ENCODE data around the gene MYZAP. TPM values are rescaled to one million over a fixed set of nuclear protein-coding genes. Genes with fewer than 3 reads are reported as not detected.

MYZAP gene
- total and polyA plus RNA-seq, 2 of the 4 experiments (the other 2 are of a cell fraction): not detected

DNA sequence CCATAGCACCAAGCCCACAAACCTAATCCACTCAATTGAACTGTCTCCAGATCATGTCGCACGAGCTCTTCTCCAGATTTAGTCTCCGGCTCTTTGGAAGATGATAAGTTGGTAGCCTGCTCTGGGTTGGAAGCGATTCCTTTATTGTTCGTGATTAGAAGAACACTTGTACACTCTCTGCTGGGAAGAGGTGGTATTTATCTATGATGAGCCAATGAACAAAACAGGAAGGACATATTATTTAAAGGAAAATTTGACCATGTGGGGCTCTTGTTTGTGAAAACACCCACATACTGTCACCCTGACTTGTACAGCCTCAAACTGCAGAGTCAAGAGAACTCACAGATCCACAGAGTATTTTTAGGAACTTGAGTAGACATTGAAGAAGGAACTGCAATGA lies 54.4 kb downstream of the MYZAP start:
- H3K4me1 ChIP-seq (ENCODE audit: control insufficient read depth, insufficient read depth, low read length): no peaks in the 10 kb centered on the region
- H3K18ac ChIP-seq (ENCODE audit: low read depth, low read length): no peak overlapping the region
- H3K9ac ChIP-seq (ENCODE audit: low read depth, low read length): no peak overlapping the region
- no peak overlapping the region for H2BK120ac ChIP-seq (ENCODE audit: low read depth, low read length)
- no peak overlapping the region for H2BK5ac ChIP-seq (ENCODE audit: low read depth, low read length, poor library complexity, severe bottlenecking)
- intact Hi-C loops (cut with micrococcal nuclease) (no loop called here), in situ Hi-C loops (cut with MboI; ENCODE audit: low sequenced_read_pairs) (no loop called here), dilution Hi-C loops (cut with HindIII; ENCODE audit: low sequenced_read_pairs, unreplicated experiment) (no loop called here)
- TF ChIP-seq USF2 (IDR thresholded peaks at IDR 0.05; ENCODE audit: low read depth, low read length) (no peak), MAZ (IDR thresholded peaks at IDR 0.05; ENCODE audit: borderline replicate concordance, low read depth, low read length) (no peak), MXI1 (IDR thresholded peaks at IDR 0.05; ENCODE audit: borderline replicate concordance, low read depth, low read length) (no peak), CHD1 (IDR thresholded peaks at IDR 0.05; ENCODE audit: low read depth, low read length) (no peak), SMC3 (IDR thresholded peaks at IDR 0.05; ENCODE audit: low read depth, low read length) (no peak), BHLHE40 (IDR thresholded peaks at IDR 0.05; ENCODE audit: low read depth, low read length) (no peak), RFX5 (IDR thresholded peaks at IDR 0.05; ENCODE audit: low read depth, low read length) (no peak), FOS (IDR thresholded peaks at IDR 0.05; ENCODE audit: low read depth, low read length) (no peak), CEBPB (IDR thresholded peaks at IDR 0.05; ENCODE audit: low read depth, low read length) (no peak), RAD21 (IDR thresholded peaks at IDR 0.05; ENCODE audit: low read length) (no peak), POLR2A (IDR thresholded peaks at IDR 0.05; ENCODE audit: low read depth, low read length) (no peak), MAFK (IDR thresholded peaks at IDR 0.05; ENCODE audit: low read depth, low read length) (no peak)
- ATAC-seq (ENCODE audit: low read depth) (no peak), DNase-seq (no peak)
- H2AFZ ChIP-seq (replicated peaks; ENCODE audit: low read length, poor library complexity): no peak overlapping the region
- no peak overlapping the region for H2AK5ac ChIP-seq (ENCODE audit: low read depth, low read length)
- no peaks in the 10 kb centered on the region for H3K9me1 ChIP-seq (ENCODE audit: insufficient read depth, low read length)
- H3K56ac ChIP-seq (ENCODE audit: extremely low read depth, insufficient read depth, low read length): no peak overlapping the region
- H3K36me3 ChIP-seq (ENCODE audit: control insufficient read depth, insufficient read depth, low read length): no peaks in the 10 kb centered on the region
- no peaks in the 10 kb centered on the region for H3K9me3 ChIP-seq (ENCODE audit: control insufficient read depth, insufficient read depth, low read length)
- H3K4me2 ChIP-seq (ENCODE audit: low read depth, low read length): no peak overlapping the region
- no peaks in the 10 kb centered on the region for H3K79me1 ChIP-seq (ENCODE audit: low read depth in 1 of 2, low read length in 2 of 2)
- H3K4me3 ChIP-seq (ENCODE audit: insufficient read depth, low read depth, low read length): no peak overlapping the region
- H4K20me1 ChIP-seq (ENCODE audit: insufficient read depth, low read length): no peaks in the 10 kb centered on the region
- H2BK15ac ChIP-seq (ENCODE audit: low read depth, low read length): no peak overlapping the region
- H4K5ac ChIP-seq (ENCODE audit: low read depth, low read length): no peak overlapping the region
- BruUV-seq (replicated peaks): no TSS peak
- ChIA-PET POLR2A (ENCODE audit: unreplicated experiment) (no interaction called here), CTCF (no interaction called here)
- H3K23ac ChIP-seq (ENCODE audit: low read depth, low read length): no peak overlapping the region
- H3K4ac ChIP-seq (ENCODE audit: low read depth, low read length): no peak overlapping the region
- H4K8ac ChIP-seq (ENCODE audit: low read depth in 2 of 2, low read length in 2 of 2): no peak overlapping the region
- no peak overlapping the region for H4K91ac ChIP-seq (ENCODE audit: insufficient read depth, low read depth, low read length)
- H3K27ac ChIP-seq (ENCODE audit: insufficient read depth, low read length): no peak overlapping the region
- no CpG with 5 or more reads among the region's 5 CpGs for WGBS, 2 experiments (ENCODE audit: extremely low coverage in 2 of 2, insufficient read length in 1 of 2)
- H2AK9ac ChIP-seq (replicated peaks; ENCODE audit: low read depth, low read length, poor library complexity): no peak overlapping the region
- peaks cover 9% of the 10 kb centered on the region for H3K27me3 ChIP-seq (ENCODE audit: control insufficient read depth, insufficient read depth, low read length)
- no peak overlapping the region for H3K14ac ChIP-seq (replicated peaks; ENCODE audit: low read depth, low read length)
- H2BK20ac ChIP-seq (ENCODE audit: low read depth, low read length): no peak overlapping the region
